Gastroesophageal sphincter (tissue), 3 donors: ENCODE results near the gene MRPS30.

Experiments used
- EP300 ChIP-seq: sonication (generic); formaldehyde crosslinking; IDR thresholded peaks from one replicate; pipeline ENCODE4 v1.6.1; 2017; ENCODE audit warnings: antibody characterized with exemption, mild to moderate bottlenecking
- POLR2A ChIP-seq, 2 donors: fragments of 450-650 bp; IDR thresholded peaks; one replicate each; pipeline ENCODE4 v1.6.1; 2017; ENCODE audit warnings: antibody characterized with exemption in 2 of 2, mild to moderate bottlenecking in 2 of 2, moderate library complexity in 1 of 2
- POLR2AphosphoS5 ChIP-seq: sonication (generic); formaldehyde crosslinking; IDR thresholded peaks from one replicate; pipeline ENCODE4 v1.6.1; 2017; ENCODE audit warnings: antibody characterized with exemption
- TF ChIP-seq, protein P1 (sequence below), 4 experiments: fragments of 200-600 bp in 2 of 4; fragments of 450-650 bp in 2 of 4; sonication (generic) in 1 of 4; IDR thresholded peaks; one replicate each; pipeline ENCODE4 v1.5.1; 2017 to 2019; ENCODE audit warnings: antibody characterized with exemption in 4 of 4, mild to moderate bottlenecking in 2 of 4, moderate library complexity in 2 of 4

DNA sequence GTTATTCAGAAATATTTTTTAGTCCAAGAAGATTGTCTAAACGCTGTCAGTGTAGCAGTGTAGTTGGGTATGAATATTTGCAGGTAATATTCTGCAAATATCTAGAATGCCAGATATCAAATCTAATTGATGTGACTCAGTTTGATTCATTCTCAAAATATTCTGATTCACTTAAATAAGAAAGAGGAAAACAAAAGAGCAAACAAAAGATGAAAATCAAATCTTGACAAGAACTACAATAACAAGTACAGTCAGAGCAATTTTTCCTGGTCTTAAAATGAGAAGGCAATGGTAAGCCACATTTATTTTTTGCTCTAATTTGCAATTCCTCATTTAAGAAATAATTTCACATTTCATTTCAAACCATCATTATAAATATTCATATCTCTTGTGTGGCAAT lies 36.0 kb downstream of the MRPS30 start:
- TF ChIP-seq, protein P1, sequence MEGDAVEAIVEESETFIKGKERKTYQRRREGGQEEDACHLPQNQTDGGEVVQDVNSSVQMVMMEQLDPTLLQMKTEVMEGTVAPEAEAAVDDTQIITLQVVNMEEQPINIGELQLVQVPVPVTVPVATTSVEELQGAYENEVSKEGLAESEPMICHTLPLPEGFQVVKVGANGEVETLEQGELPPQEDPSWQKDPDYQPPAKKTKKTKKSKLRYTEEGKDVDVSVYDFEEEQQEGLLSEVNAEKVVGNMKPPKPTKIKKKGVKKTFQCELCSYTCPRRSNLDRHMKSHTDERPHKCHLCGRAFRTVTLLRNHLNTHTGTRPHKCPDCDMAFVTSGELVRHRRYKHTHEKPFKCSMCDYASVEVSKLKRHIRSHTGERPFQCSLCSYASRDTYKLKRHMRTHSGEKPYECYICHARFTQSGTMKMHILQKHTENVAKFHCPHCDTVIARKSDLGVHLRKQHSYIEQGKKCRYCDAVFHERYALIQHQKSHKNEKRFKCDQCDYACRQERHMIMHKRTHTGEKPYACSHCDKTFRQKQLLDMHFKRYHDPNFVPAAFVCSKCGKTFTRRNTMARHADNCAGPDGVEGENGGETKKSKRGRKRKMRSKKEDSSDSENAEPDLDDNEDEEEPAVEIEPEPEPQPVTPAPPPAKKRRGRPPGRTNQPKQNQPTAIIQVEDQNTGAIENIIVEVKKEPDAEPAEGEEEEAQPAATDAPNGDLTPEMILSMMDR (IDR thresholded peaks at IDR 0.05), result no peak
- TF ChIP-seq POLR2A (IDR thresholded peaks at IDR 0.05) (no peak), EP300 (no peak), POLR2AphosphoS5 (no peak)
